Measurements from ENCODE around the gene ELAPOR2.
A peak's percentile ranks its signal among the peaks of the same experiment; 100 is the strongest.

The ELAPOR2 gene

DNA sequence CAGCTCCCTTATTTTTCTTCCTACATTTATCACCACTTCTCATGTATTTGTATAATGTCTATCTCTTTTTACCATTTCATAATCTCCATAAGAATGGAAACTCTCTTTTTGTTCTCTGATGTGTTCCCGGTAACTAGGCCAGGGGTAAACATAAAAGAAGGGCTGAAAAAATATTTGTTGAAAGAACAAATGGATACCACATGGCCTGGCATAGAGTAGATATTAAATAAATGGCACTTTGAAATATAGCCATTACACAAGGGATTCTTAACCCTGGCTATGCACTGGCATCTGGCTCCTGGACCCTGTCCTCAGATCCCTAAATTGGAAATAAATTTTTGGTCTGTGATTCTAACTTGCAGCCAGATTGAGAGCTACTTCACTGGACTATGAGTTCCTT, 30.4 kb downstream of the ELAPOR2 start:
- no peak overlapping the region for H3K4me3 ChIP-seq (ENCODE audit: low read length)
- no peaks in the 10 kb centered on the region for H3K36me3 ChIP-seq (replicated peaks; ENCODE audit: insufficient read depth, low read length)
- no peak for DNase-seq
- H3K27me3 ChIP-seq (replicated peaks; ENCODE audit: insufficient read depth, low read length): no peaks in the 10 kb centered on the region
- H3K9me2 ChIP-seq (replicated peaks; ENCODE audit: insufficient read depth, low read length): no peaks in the 10 kb centered on the region
- TF ChIP-seq EZH2 (optimal IDR thresholded peaks at IDR 0.05; ENCODE audit: low read depth, low read length) (no peak), CTCF (IDR thresholded peaks at IDR 0.05; ENCODE audit: low read length) (no peak), EZH2phosphoT487 (IDR thresholded peaks at IDR 0.05; ENCODE audit: low read length) (no peak)
- H3K27ac ChIP-seq (ENCODE audit: low read length): no peak overlapping the region
- H3K4me1 ChIP-seq (ENCODE audit: low read length): peaks cover 10% of the 10 kb centered on the region; the same call in 1 of the 2 replicates
- no peak overlapping the region for H3K9ac ChIP-seq (ENCODE audit: low read length)
- H4K20me1 ChIP-seq (ENCODE audit: insufficient read depth, low read length): no peaks in the 10 kb centered on the region
- no peak overlapping the region for H2AFZ ChIP-seq (ENCODE audit: low read length)
- no peak overlapping the region for H3K4me2 ChIP-seq (ENCODE audit: low read depth, low read length)
- no peaks in the 10 kb centered on the region for H3K79me2 ChIP-seq (ENCODE audit: low read length)
- H3K9me3 ChIP-seq (replicated peaks; ENCODE audit: insufficient read depth, low read length): no peaks in the 10 kb centered on the region
- H3F3A ChIP-seq (ENCODE audit: insufficient read depth, low read length): no peaks in the 10 kb centered on the region

GRCh38 chr7:87028636-87029035, 30.8 kb downstream of the ELAPOR2 start:
- Histone ChIP-seq H2AFZ (ENCODE audit: low read length) (no peak overlapping the region), H3K9ac (ENCODE audit: low read length) (no peak overlapping the region), H3K27ac (ENCODE audit: low read length) (no peak overlapping the region), H3K9me2 (replicated peaks; ENCODE audit: insufficient read depth, low read length) (no peaks in the 10 kb centered on the region), H4K20me1 (ENCODE audit: insufficient read depth, low read length) (no peaks in the 10 kb centered on the region), H3K4me1 (ENCODE audit: low read length) (peaks cover 10% of the 10 kb centered on the region; the same call in 1 of the 2 replicates), H3K4me2 (ENCODE audit: low read depth, low read length) (no peak overlapping the region), H3K36me3 (replicated peaks; ENCODE audit: insufficient read depth, low read length) (no peaks in the 10 kb centered on the region), H3K4me3 (ENCODE audit: low read length) (no peak overlapping the region), H3K27me3 (replicated peaks; ENCODE audit: insufficient read depth, low read length) (no peaks in the 10 kb centered on the region), H3K79me2 (ENCODE audit: low read length) (no peaks in the 10 kb centered on the region), H3K9me3 (replicated peaks; ENCODE audit: insufficient read depth, low read length) (no peaks in the 10 kb centered on the region), H3F3A (ENCODE audit: insufficient read depth, low read length) (no peaks in the 10 kb centered on the region)
- TF ChIP-seq EZH2 (optimal IDR thresholded peaks at IDR 0.05; ENCODE audit: low read depth, low read length): no peak
- TF ChIP-seq CTCF (IDR thresholded peaks at IDR 0.05; ENCODE audit: low read length): no peak
- TF ChIP-seq EZH2phosphoT487 (IDR thresholded peaks at IDR 0.05; ENCODE audit: low read length): no peak
- no peak for DNase-seq

GRCh38 chr7:87027900-87028299, 31.6 kb downstream of the ELAPOR2 start:
- no peak for TF ChIP-seq CTCF (IDR thresholded peaks at IDR 0.05; ENCODE audit: low read length)
- TF ChIP-seq EZH2phosphoT487 (IDR thresholded peaks at IDR 0.05; ENCODE audit: low read length): no peak
- no peak for TF ChIP-seq EZH2 (optimal IDR thresholded peaks at IDR 0.05; ENCODE audit: low read depth, low read length)
- Histone ChIP-seq H4K20me1 (ENCODE audit: insufficient read depth, low read length) (no peaks in the 10 kb centered on the region), H3K9me2 (replicated peaks; ENCODE audit: insufficient read depth, low read length) (no peaks in the 10 kb centered on the region), H3K4me2 (ENCODE audit: low read depth, low read length) (peak overlapping the region; percentile 30; the same call in 1 of the 2 replicates), H3K79me2 (ENCODE audit: low read length) (no peaks in the 10 kb centered on the region), H3K4me3 (ENCODE audit: low read length) (no peak overlapping the region), H3K27ac (ENCODE audit: low read length) (peak overlapping the region; percentile 7; the same call in 1 of the 2 replicates), H3F3A (ENCODE audit: insufficient read depth, low read length) (no peaks in the 10 kb centered on the region), H2AFZ (ENCODE audit: low read length) (no peak overlapping the region), H3K36me3 (replicated peaks; ENCODE audit: insufficient read depth, low read length) (no peaks in the 10 kb centered on the region), H3K27me3 (replicated peaks; ENCODE audit: insufficient read depth, low read length) (no peaks in the 10 kb centered on the region), H3K9ac (ENCODE audit: low read length) (no peak overlapping the region), H3K9me3 (replicated peaks; ENCODE audit: insufficient read depth, low read length) (no peaks in the 10 kb centered on the region), H3K4me1 (ENCODE audit: low read length) (peaks cover 10% of the 10 kb centered on the region; the same call in 1 of the 2 replicates)
- DNase-seq: peak; percentile 19
